ENCODE results near the gene GSAP.
"Not testable (repeated sequence)": the region's sequence is repeated elsewhere in the genome, so short reads cannot be mapped to it uniquely, and the experiment has no call there.

The GSAP gene

DNA sequence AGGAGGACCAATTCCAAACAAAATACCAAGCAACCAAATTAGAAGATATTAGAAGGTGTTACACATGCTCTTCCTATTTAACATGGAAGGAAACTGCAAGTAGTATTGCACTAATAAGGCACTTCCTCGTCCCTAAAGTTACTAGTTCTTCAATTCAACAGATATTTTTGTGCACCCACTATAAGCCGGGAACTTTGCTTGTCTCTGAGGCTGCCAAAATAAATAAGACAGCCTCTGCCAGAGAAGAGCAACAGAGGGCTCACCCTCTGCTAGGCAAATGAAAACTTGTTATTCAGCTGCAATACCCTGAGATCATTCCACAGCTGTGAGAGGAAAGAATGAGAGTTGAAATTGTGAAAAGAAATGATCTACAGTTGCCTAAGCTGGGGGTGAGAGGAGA, 37.4 kb upstream of the GSAP start:
- TF ChIP-seq, protein P1, sequence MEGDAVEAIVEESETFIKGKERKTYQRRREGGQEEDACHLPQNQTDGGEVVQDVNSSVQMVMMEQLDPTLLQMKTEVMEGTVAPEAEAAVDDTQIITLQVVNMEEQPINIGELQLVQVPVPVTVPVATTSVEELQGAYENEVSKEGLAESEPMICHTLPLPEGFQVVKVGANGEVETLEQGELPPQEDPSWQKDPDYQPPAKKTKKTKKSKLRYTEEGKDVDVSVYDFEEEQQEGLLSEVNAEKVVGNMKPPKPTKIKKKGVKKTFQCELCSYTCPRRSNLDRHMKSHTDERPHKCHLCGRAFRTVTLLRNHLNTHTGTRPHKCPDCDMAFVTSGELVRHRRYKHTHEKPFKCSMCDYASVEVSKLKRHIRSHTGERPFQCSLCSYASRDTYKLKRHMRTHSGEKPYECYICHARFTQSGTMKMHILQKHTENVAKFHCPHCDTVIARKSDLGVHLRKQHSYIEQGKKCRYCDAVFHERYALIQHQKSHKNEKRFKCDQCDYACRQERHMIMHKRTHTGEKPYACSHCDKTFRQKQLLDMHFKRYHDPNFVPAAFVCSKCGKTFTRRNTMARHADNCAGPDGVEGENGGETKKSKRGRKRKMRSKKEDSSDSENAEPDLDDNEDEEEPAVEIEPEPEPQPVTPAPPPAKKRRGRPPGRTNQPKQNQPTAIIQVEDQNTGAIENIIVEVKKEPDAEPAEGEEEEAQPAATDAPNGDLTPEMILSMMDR (IDR thresholded peaks at IDR 0.05; ENCODE audit: extremely low read depth, insufficient read depth, missing control alignments), result no peak
- in situ Hi-C loops (cut with MboI; ENCODE audit: low pct_unique_long_range_greater_than_20kb, low sequenced_read_pairs, unreplicated experiment), result no loop called here
- no peak for DNase-seq (ENCODE audit: low spot score)

DNA sequence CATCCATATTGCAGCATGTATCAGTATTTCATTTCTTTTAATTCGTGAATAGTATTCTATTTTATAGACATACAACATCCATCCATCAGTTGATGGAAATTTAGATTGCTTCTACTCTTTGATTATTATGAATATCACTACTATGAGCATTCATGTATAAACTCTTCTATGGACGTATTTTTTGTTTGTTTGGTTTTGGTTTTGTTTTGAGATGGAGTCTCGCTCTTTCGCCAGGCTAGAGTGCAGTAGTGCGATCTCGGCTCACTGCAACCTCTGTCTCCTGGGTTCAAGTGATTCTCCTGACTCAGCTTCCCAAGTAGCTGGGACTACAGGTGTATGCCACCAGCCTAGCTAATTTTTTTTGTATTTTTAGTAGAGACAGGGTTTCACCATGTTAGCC, 35.8 kb upstream of the GSAP start:
- in situ Hi-C loops (cut with MboI; ENCODE audit: low pct_unique_long_range_greater_than_20kb, low sequenced_read_pairs, unreplicated experiment); DNase-seq (ENCODE audit: low spot score): not testable (repeated sequence)

DNA sequence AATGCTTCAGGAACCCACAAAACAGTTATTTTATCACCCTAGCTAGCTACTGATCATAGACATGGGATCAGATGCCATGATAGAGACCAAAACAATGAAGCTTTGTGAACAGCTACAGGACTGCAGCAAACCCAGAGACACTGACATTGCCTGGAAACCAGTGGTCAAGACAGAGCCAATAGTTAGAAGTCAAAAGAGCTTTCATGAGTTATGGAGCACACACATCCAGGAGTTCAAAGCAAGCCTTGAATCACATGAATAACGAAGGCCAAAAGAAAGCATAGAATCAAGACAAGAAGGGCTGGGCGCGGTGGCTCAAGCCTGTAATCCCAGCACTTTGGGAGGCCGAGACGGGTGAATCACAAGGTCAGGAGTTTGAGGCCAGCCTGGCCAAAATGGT, 34.5 kb upstream of the GSAP start:
- TF ChIP-seq, protein P1 (IDR thresholded peaks at IDR 0.05; ENCODE audit: extremely low read depth, insufficient read depth, missing control alignments), result no peak
- in situ Hi-C loops (cut with MboI; ENCODE audit: low pct_unique_long_range_greater_than_20kb, low sequenced_read_pairs, unreplicated experiment), result no loop called here
- DNase-seq (ENCODE audit: low spot score), result no peak

DNA sequence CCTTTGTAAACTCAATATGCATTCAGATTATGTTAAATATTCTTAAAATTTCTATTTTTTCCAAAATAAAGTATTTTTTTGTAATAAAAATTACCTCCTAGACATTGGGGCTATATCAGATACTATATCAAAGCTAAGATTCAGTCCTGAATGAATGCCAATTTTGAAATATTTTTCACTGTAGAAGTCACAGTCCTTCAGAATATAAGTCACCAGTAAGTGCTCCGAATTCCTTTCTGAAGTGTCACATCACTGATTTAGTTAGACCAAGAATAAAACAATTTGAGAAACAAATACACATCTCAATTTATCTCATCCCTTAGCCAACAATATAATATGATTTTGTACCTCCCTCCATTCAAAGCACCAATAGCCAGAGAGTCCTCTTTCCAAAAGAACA, 33.9 kb upstream of the GSAP start:
- in situ Hi-C loops (cut with MboI; ENCODE audit: low pct_unique_long_range_greater_than_20kb, low sequenced_read_pairs, unreplicated experiment), result no loop called here
- TF ChIP-seq, protein P1 (IDR thresholded peaks at IDR 0.05; ENCODE audit: extremely low read depth, insufficient read depth, missing control alignments), result no peak
- DNase-seq (ENCODE audit: low spot score), result no peak

DNA sequence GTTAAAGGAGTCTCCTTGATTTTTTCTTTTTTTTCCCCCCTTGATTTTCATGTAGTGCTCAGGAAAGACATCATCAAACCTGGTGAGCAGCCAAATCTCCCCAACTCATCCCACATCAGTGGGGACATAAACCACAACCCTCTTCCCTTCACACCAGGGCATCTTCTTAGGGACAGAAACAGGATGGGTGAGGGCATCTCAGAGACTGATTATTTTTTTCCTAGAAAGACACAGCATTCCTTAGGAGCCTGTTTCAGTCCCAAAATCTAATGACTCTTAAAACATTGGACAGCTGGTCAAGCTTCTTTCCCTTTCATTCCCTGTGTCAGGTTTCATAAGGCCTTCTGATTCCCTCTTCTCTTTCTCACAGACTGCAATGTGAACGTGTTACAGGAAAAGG, 31.5 kb upstream of the GSAP start:
- TF ChIP-seq, protein P1 (IDR thresholded peaks at IDR 0.05; ENCODE audit: extremely low read depth, insufficient read depth, missing control alignments), result no peak
- in situ Hi-C loops (cut with MboI; ENCODE audit: low pct_unique_long_range_greater_than_20kb, low sequenced_read_pairs, unreplicated experiment), result no loop called here
- no peak for DNase-seq (ENCODE audit: low spot score)

DNA sequence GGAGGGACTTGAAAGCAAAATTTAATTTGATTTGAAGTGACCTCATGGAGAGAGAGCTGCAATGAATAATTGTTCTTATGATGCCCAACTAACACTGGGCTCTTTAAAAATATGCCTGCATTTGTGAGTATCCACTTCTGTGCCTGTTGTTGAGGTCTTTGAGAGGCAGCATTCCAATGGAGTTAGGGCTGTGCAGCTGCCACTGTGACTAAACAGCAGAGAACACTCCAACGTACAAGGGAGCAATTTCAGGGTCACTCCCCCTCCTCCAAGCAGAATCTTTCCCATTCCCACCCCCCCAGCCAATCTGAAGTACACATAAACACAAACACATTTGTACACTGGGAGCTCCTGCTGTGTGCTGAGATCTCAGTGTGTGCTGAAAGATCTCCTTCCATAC, 28.0 kb upstream of the GSAP start:
- DNase-seq (ENCODE audit: low spot score), result no peak
- in situ Hi-C loops (cut with MboI; ENCODE audit: low pct_unique_long_range_greater_than_20kb, low sequenced_read_pairs, unreplicated experiment), result no loop called here
- TF ChIP-seq, protein P1 (IDR thresholded peaks at IDR 0.05; ENCODE audit: extremely low read depth, insufficient read depth, missing control alignments), result no peak

DNA sequence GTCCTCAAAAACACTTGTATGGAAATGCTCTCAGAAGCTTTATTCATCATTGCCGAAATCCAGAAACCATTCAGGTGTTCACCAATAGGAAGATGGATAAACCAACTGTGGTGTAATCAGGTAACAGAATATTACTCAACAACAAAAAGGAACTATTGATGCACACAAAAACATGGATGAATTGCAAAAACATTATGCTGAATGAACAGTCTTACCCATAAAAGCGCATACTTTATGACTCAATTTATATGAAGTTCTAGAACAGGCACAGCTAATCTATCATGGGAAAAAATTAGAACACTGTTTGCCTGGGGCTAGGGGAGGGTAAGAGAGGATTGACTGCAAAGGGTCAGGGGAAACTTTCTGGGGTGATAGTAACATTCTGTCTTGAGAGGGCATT, 26.9 kb upstream of the GSAP start:
- TF ChIP-seq, protein P1 (IDR thresholded peaks at IDR 0.05; ENCODE audit: extremely low read depth, insufficient read depth, missing control alignments), result no peak
- in situ Hi-C loops (cut with MboI; ENCODE audit: low pct_unique_long_range_greater_than_20kb, low sequenced_read_pairs, unreplicated experiment), result no loop called here
- DNase-seq (ENCODE audit: low spot score), result no peak

All from GM13977 (cell line).